GM12891 (cell line): ENCODE data around the gene GLB1L.

Experiments used
- PAX5 ChIP-seq: IDR thresholded peaks from 2 replicates; pipeline ENCODE4 v1.6.1; 2011; ENCODE audit warnings: low read length, moderate library complexity, mild to moderate bottlenecking; ENCODE audit not compliant: insufficient read depth, severe bottlenecking
- POLR2A ChIP-seq: IDR thresholded peaks from 2 replicates; pipeline ENCODE4 v1.6.1; 2011; ENCODE audit warnings: low read depth, low read length, control low read depth
- POLR2AphosphoS5 ChIP-seq: IDR thresholded peaks from 2 replicates; pipeline ENCODE4 v1.6.1; 2011; ENCODE audit warnings: low read depth, low read length, control low read depth
- SPI1 ChIP-seq: IDR thresholded peaks from 2 replicates; pipeline ENCODE4 v1.6.1; 2011; ENCODE audit warnings: low read depth, low read length, control low read depth
- TAF1 ChIP-seq: IDR thresholded peaks from 2 replicates; pipeline ENCODE4 v1.6.1; 2011; ENCODE audit warnings: low read depth, low read length, control low read depth

GRCh38 chr2:219281588-219281987 is 36.3 kb upstream of the GLB1L start:
- TF ChIP-seq POLR2AphosphoS5 (no peak), POLR2A (no peak), TAF1 (no peak), PAX5 (no peak), SPI1 (no peak)
